ENCODE data around the gene EXT2.

Gene EXT2

DNA sequence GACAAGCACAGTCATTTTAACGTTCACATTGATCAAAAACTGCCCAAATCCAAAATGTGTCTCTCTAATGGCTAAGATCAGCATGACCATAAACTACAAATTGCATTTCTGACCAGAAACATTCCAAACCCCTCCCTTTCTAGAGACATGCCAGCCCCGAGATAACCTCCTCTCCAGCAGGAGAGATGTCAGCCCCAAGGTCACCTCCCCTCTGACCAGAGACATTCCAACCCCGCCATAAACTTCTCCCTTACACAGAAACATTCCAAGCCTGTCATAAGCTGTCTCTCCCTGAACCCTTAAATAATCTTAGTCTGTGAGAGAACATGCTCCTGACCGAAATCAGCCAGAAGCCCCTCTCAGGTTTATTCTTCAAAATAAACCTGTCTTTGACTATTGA lies 6.6 kb upstream of the EXT2 start:
- Histone ChIP-seq H3K79me2 (ENCODE audit: insufficient read depth, low read length) (no peaks in the 10 kb centered on the region), H3K9me3 (ENCODE audit: insufficient read depth, low read depth, low read length) (0 out of 2 replicates have a peak, but pooled peaks cover 3% of the 10 kb centered on the region), H3K36me3 (ENCODE audit: insufficient read depth, low read length) (no peaks in the 10 kb centered on the region), H3F3A (ENCODE audit: low read depth) (no peaks in the 10 kb centered on the region), H2AFZ (ENCODE audit: low read length) (no peak overlapping the region), H3K27me3 (ENCODE audit: insufficient read depth, low read length, poor library complexity, severe bottlenecking) (no peaks in the 10 kb centered on the region), H3K4me3 (ENCODE audit: low read length, poor library complexity, severe bottlenecking) (peak overlapping the region; percentile 36), H3K9me2 (replicated peaks; ENCODE audit: low read depth, low read length) (no peaks in the 10 kb centered on the region), H3K4me2 (ENCODE audit: low read depth, low read length, poor library complexity, severe bottlenecking) (peak overlapping the region; percentile 36), H4K20me1 (ENCODE audit: insufficient read depth, low read length, poor library complexity, severe bottlenecking) (no peaks in the 10 kb centered on the region), H3K9ac (ENCODE audit: low read depth, low read length, poor library complexity, severe bottlenecking) (no peak overlapping the region), H3K4me1 (ENCODE audit: insufficient read depth, low read length, poor library complexity, severe bottlenecking) (peaks cover 11% of the 10 kb centered on the region)
- TF ChIP-seq EZH2phosphoT487 (IDR thresholded peaks at IDR 0.05; ENCODE audit: borderline replicate concordance), result no peak
- TF ChIP-seq, protein P1, sequence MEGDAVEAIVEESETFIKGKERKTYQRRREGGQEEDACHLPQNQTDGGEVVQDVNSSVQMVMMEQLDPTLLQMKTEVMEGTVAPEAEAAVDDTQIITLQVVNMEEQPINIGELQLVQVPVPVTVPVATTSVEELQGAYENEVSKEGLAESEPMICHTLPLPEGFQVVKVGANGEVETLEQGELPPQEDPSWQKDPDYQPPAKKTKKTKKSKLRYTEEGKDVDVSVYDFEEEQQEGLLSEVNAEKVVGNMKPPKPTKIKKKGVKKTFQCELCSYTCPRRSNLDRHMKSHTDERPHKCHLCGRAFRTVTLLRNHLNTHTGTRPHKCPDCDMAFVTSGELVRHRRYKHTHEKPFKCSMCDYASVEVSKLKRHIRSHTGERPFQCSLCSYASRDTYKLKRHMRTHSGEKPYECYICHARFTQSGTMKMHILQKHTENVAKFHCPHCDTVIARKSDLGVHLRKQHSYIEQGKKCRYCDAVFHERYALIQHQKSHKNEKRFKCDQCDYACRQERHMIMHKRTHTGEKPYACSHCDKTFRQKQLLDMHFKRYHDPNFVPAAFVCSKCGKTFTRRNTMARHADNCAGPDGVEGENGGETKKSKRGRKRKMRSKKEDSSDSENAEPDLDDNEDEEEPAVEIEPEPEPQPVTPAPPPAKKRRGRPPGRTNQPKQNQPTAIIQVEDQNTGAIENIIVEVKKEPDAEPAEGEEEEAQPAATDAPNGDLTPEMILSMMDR (conservative IDR thresholded peaks at IDR 0.05; ENCODE audit: low read length), result no peak

DNA sequence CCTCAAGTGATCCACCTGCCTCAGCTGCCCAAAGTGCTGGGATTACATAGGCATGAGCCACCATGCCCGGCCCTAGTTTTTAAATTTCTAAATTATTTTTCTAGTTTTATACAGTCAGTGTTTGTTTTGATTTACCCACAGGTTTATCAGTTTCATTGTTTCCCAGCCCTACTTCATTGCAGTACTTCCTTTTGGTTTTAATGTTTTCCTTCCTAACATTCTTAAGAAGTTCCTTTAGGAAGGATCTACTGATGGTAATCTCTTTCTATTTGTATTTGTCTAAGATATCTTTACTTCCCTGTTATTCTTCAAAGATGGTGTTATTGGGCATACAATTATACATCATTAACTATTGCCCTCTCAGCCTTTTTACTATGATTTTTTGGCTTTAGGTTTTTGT lies 4.9 kb upstream of the EXT2 start:
- Histone ChIP-seq H2AFZ (ENCODE audit: low read length) (no peak overlapping the region), H3F3A (ENCODE audit: low read depth) (no peaks in the 10 kb centered on the region), H3K79me2 (ENCODE audit: insufficient read depth, low read length) (no peaks in the 10 kb centered on the region; the same call in 1 of the 2 replicates), H3K27me3 (ENCODE audit: insufficient read depth, low read length, poor library complexity, severe bottlenecking) (no peaks in the 10 kb centered on the region), H3K4me1 (ENCODE audit: insufficient read depth, low read length, poor library complexity, severe bottlenecking) (peaks cover 16% of the 10 kb centered on the region), H3K36me3 (ENCODE audit: insufficient read depth, low read length) (no peaks in the 10 kb centered on the region), H3K9me3 (ENCODE audit: insufficient read depth, low read depth, low read length) (0 out of 2 replicates have a peak, but pooled peaks cover 2% of the 10 kb centered on the region), H3K4me2 (ENCODE audit: low read depth, low read length, poor library complexity, severe bottlenecking) (no peak overlapping the region), H3K9me2 (replicated peaks; ENCODE audit: low read depth, low read length) (no peaks in the 10 kb centered on the region), H3K9ac (ENCODE audit: low read depth, low read length, poor library complexity, severe bottlenecking) (no peak overlapping the region), H4K20me1 (ENCODE audit: insufficient read depth, low read length, poor library complexity, severe bottlenecking) (no peaks in the 10 kb centered on the region), H3K4me3 (ENCODE audit: low read length, poor library complexity, severe bottlenecking) (no peak overlapping the region)
- TF ChIP-seq, protein P1 (conservative IDR thresholded peaks at IDR 0.05; ENCODE audit: low read length), result no peak
- TF ChIP-seq EZH2phosphoT487 (IDR thresholded peaks at IDR 0.05; ENCODE audit: borderline replicate concordance), result no peak

DNA sequence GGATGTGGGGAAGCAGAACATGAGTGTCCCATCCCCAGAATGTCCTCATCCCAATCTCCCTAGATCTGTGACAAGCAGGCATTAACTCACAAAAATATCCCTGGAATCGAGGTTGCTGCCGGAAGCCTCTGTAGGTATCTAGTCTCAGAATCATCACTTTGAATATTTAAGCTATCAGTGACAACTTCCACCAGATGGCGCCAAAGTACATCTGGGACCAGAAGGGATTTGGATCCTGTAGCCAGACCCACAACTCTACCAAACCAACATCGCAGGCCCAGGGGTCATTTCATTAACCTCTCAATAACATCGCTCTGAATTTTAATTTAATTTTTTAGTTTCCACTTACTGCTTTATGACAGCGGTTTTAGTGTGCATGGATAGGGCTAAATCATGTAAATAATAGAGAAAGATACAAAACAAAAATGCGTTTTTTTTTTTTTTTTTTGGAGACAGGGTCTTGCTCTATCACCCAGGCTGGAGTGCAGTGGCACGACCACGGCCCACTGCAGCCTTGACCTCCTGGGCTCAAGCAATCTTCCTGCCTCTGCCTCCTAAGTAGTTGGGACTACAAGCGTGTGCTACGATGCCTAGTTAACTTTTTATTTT lies 1.1 kb upstream of the EXT2 start:
- peaks cover 7% of the 10 kb centered on the region for H4K20me1 ChIP-seq (ENCODE audit: insufficient read depth, low read length, poor library complexity, severe bottlenecking)
- TF ChIP-seq, protein P1 (conservative IDR thresholded peaks at IDR 0.05; ENCODE audit: low read length), result peak; percentile 81
- no peak for TF ChIP-seq EZH2phosphoT487 (IDR thresholded peaks at IDR 0.05; ENCODE audit: borderline replicate concordance)
- no peak overlapping the region for H3K4me3 ChIP-seq (ENCODE audit: low read length, poor library complexity, severe bottlenecking)
- no peaks in the 10 kb centered on the region for H3K36me3 ChIP-seq (ENCODE audit: insufficient read depth, low read length)
- H3K9me3 ChIP-seq (ENCODE audit: insufficient read depth, low read depth, low read length), result no peaks in the 10 kb centered on the region
- H3K9me2 ChIP-seq (replicated peaks; ENCODE audit: low read depth, low read length), result no peaks in the 10 kb centered on the region
- H2AFZ ChIP-seq (ENCODE audit: low read length), result no peak overlapping the region
- peaks cover 18% of the 10 kb centered on the region for H3K4me1 ChIP-seq (ENCODE audit: insufficient read depth, low read length, poor library complexity, severe bottlenecking)
- H3K27me3 ChIP-seq (ENCODE audit: insufficient read depth, low read length, poor library complexity, severe bottlenecking), result no peaks in the 10 kb centered on the region
- H3F3A ChIP-seq (ENCODE audit: low read depth), result no peaks in the 10 kb centered on the region
- H3K4me2 ChIP-seq (ENCODE audit: low read depth, low read length, poor library complexity, severe bottlenecking), result no peak overlapping the region
- H3K79me2 ChIP-seq (ENCODE audit: insufficient read depth, low read length), result peaks cover 25% of the 10 kb centered on the region
- H3K9ac ChIP-seq (ENCODE audit: low read depth, low read length, poor library complexity, severe bottlenecking), result no peak overlapping the region

All from Loucy (cell line).